ENCODE results near the gene TIAL1. TPM values are rescaled to one million over a fixed set of nuclear protein-coding genes. Genes with fewer than 3 reads are reported as not detected.

Gene TIAL1
- polyA plus RNA-seq, 3 donors = 34.7 to 39.9 (median 38.6) TPM

Other genes starting within 250 kb of the TIAL1 start
- 10 to 100 TPM in 2 of 3 donors, 1 to 10 TPM in 1; 3.7 to 34.5 (median 11.7) TPM for gene RGS10, start 54.2 kb downstream of the TIAL1 start, polyA plus RNA-seq
- 10 to 100 TPM; 12.1 to 90.9 (median 44.0) TPM for gene BAG3, start 54.4 kb upstream of the TIAL1 start, polyA plus RNA-seq
- gene INPP5F, start 129.1 kb upstream of the TIAL1 start, polyA plus RNA-seq = 1 to 10 TPM; 5.1 to 9.6 (median 7.6) TPM

Data from adipose tissue (tissue), 3 donors.